ENCODE results near the gene HERPUD2. TPM values are rescaled to one million over a fixed set of nuclear protein-coding genes. Genes with fewer than 3 reads are reported as not detected.
"Not testable (repeated sequence)": the region's sequence is repeated elsewhere in the genome, so short reads cannot be mapped to it uniquely, and the experiment has no call there.

Gene HERPUD2
- total RNA-seq, 1 donor from 2014 or later: 15.7 TPM

- peak; percentile 82 for ATAC-seq
Observed at GRCh38 chr7:35714407-35714806, 19.5 kb upstream of the HERPUD2 start.

- no peak for ATAC-seq
Observed at GRCh38 chr7:35712563-35713226, 17.8 kb upstream of the HERPUD2 start.

- ATAC-seq: no peak
Observed at GRCh38 chr7:35707422-35707821, 12.5 kb upstream of the HERPUD2 start.

GRCh38 chr7:35705932-35706461 lies 11.1 kb upstream of the HERPUD2 start:
- no peak for ATAC-seq

- no peak for ATAC-seq
Observed at GRCh38 chr7:35704261-35704660, 9.3 kb upstream of the HERPUD2 start.

- no peak for ATAC-seq
Observed at GRCh38 chr7:35702541-35702940, 7.6 kb upstream of the HERPUD2 start.

GRCh38 chr7:35701287-35701900 lies 6.5 kb upstream of the HERPUD2 start:
- peak; percentile 56 for ATAC-seq

GRCh38 chr7:35700865-35701264 lies 5.9 kb upstream of the HERPUD2 start:
- peak; percentile 70 for ATAC-seq

- ATAC-seq: no peak
Observed at GRCh38 chr7:35700333-35700732, 5.4 kb upstream of the HERPUD2 start.

GRCh38 chr7:35699796-35700305 lies 4.9 kb upstream of the HERPUD2 start:
- ATAC-seq: no peak

- ATAC-seq: not testable (repeated sequence)
Observed at GRCh38 chr7:35698382-35698781, 3.4 kb upstream of the HERPUD2 start.

GRCh38 chr7:35697414-35698175 lies 2.7 kb upstream of the HERPUD2 start:
- peak; percentile 29 for ATAC-seq

GRCh38 chr7:35695987-35696386 lies 1.1 kb upstream of the HERPUD2 start:
- no peak for ATAC-seq

- peak; percentile 3 for ATAC-seq
Observed at GRCh38 chr7:35695473-35695850, 527 bp upstream of the HERPUD2 start.

- ATAC-seq: peak; percentile 20
Observed at GRCh38 chr7:35694161-35694783, 663 bp downstream of the HERPUD2 start.

- no peak for ATAC-seq
Observed at GRCh38 chr7:35691827-35692307, 3.1 kb downstream of the HERPUD2 start.

GRCh38 chr7:35691366-35691765 lies 3.6 kb downstream of the HERPUD2 start:
- no peak for ATAC-seq

- ATAC-seq: not testable (repeated sequence)
Observed at GRCh38 chr7:35690614-35691013, 4.3 kb downstream of the HERPUD2 start.

- ATAC-seq: no peak
Observed at GRCh38 chr7:35685781-35686180, 9.2 kb downstream of the HERPUD2 start.

- ATAC-seq: no peak
Observed at GRCh38 chr7:35681231-35682029, 13.5 kb downstream of the HERPUD2 start.

GRCh38 chr7:35680403-35681013 lies 14.4 kb downstream of the HERPUD2 start:
- ATAC-seq: no peak
